Measurements from ENCODE around the gene POLD2.

- TF ChIP-seq CTCF (conservative IDR thresholded peaks at IDR 0.05 in 1 of 2, IDR thresholded peaks at IDR 0.05 in 1 of 2; ENCODE audit: extremely low read depth in 1 of 2, insufficient read depth in 1 of 2, low read depth in 1 of 2, low read length in 2 of 2) = no peak
- TF ChIP-seq EZH2 (IDR thresholded peaks at IDR 0.05; ENCODE audit: borderline replicate concordance, low read length) = no peak
Measured at GRCh38 chr7:44067064-44067951, 56.0 kb downstream of the POLD2 start.

Measured in mammary epithelial cell (primary cell).